SU-DHL-6 (cell line): ENCODE results near the gene HCFC1.

Experiments used
- H2AFZ ChIP-seq: fragments of 200-600 bp; sonication (generic); 2 replicates; pipeline ENCODE4 v1.6.1; 2014; ENCODE audit warnings: low read depth, mild to moderate bottlenecking, moderate library complexity, mixed read lengths, antibody characterized with exemption, low read length; ENCODE audit not compliant: severe bottlenecking
- H3F3A ChIP-seq: fragments of 200-600 bp; shearing (Covaris generic); 2 replicates; pipeline ENCODE4 v1.6.0; 2016; ENCODE audit warnings: antibody characterized with exemption, mild to moderate bottlenecking; ENCODE audit not compliant: insufficient read depth
- H3K27ac ChIP-seq: fragments of 200-600 bp; sonication (generic); 2 replicates; pipeline ENCODE4 v1.5.1; 2016; ENCODE audit warnings: low read depth, mild to moderate bottlenecking, low read length, moderate library complexity, mixed read lengths
- H3K27me3 ChIP-seq: fragments of 200-600 bp; sonication (generic), shearing (Covaris generic); 2 replicates; pipeline ENCODE4 v1.6.0; 2014; ENCODE audit warnings: mild to moderate bottlenecking, low read length
- H3K36me3 ChIP-seq: fragments of 200-600 bp; sonication (generic); 2 replicates; pipeline ENCODE4 v1.6.1; 2014; ENCODE audit warnings: mild to moderate bottlenecking, low read length, mixed read lengths
- H3K4me2 ChIP-seq: fragments of 300-600, 200-600 bp; shearing (Covaris generic), sonication (generic); 2 replicates; pipeline ENCODE4 v1.6.0; 2014; ENCODE audit warnings: low read length, low read depth, mild to moderate bottlenecking; ENCODE audit not compliant: poor library complexity, severe bottlenecking
- H3K4me3 ChIP-seq: fragments of 200-600 bp; sonication (generic); 2 replicates; pipeline ENCODE4 v1.5.1; 2014; ENCODE audit warnings: antibody characterized with exemption, low read length, mild to moderate bottlenecking, mixed read lengths; ENCODE audit not compliant: insufficient read depth, poor library complexity, severe bottlenecking
- H3K79me2 ChIP-seq: fragments of 200-600 bp; sonication (generic); 2 replicates; pipeline ENCODE4 v1.6.1; 2014; ENCODE audit warnings: mild to moderate bottlenecking, low read length, moderate library complexity; ENCODE audit not compliant: insufficient read depth
- H3K9ac ChIP-seq: fragments of 200-600 bp; sonication (generic); 2 replicates; pipeline ENCODE4 v1.7.0; 2014; ENCODE audit warnings: mild to moderate bottlenecking, low read length
- H3K9me2 ChIP-seq: fragments of 200-600 bp; sonication (generic); replicated peaks from 2 replicates; pipeline ENCODE4 v1.6.1; 2014; ENCODE audit warnings: low read length; ENCODE audit not compliant: insufficient read depth
- H3K9me3 ChIP-seq: fragments of 200-600 bp; sonication (generic); 2 replicates; pipeline ENCODE4 v1.6.1; 2014; ENCODE audit warnings: low read length, mixed read lengths; ENCODE audit not compliant: insufficient read depth
- H4K20me1 ChIP-seq: fragments of 200-600 bp; sonication (generic); 2 replicates; pipeline ENCODE4 v1.6.1; 2014; ENCODE audit warnings: low read depth, mild to moderate bottlenecking, antibody characterized with exemption, low read length, moderate library complexity, mixed read lengths
- CTCF ChIP-seq: fragments of 200-600 bp; sonication (generic); IDR thresholded peaks from one replicate; pipeline ENCODE4 v1.5.1; 2017; ENCODE audit warnings: antibody characterized with exemption, mild to moderate bottlenecking, low read length, moderate library complexity; ENCODE audit not compliant: insufficient read depth, poor library complexity, severe bottlenecking
- EZH2phosphoT487 ChIP-seq: fragments of 200-600 bp; sonication (generic), shearing (Covaris generic); conservative IDR thresholded peaks from 2 replicates; pipeline ENCODE4 v1.6.1; 2018; ENCODE audit warnings: mild to moderate bottlenecking, antibody characterized with exemption, low read length, moderate library complexity, mixed read lengths

The HCFC1 gene

GRCh38 chrX:153974003-153974725, 2.5 kb upstream of the HCFC1 start:
- Histone ChIP-seq H4K20me1 (no peaks in the 10 kb centered on the region), H3K9me3 (no peaks in the 10 kb centered on the region), H3K9me2 (no peaks in the 10 kb centered on the region), H3K27ac (no peak overlapping the region), H3K9ac (peak overlapping the region; percentile 100), H3K36me3 (no peaks in the 10 kb centered on the region), H2AFZ (no peak overlapping the region), H3K79me2 (peaks cover 23% of the 10 kb centered on the region), H3F3A (peaks cover 4% of the 10 kb centered on the region; the same call in 1 of the 2 replicates), H3K27me3 (no peaks in the 10 kb centered on the region), H3K4me3 (no peak overlapping the region), H3K4me2 (peak overlapping the region; percentile 64)
- TF ChIP-seq CTCF (no peak), EZH2phosphoT487 (no peak)

DNA sequence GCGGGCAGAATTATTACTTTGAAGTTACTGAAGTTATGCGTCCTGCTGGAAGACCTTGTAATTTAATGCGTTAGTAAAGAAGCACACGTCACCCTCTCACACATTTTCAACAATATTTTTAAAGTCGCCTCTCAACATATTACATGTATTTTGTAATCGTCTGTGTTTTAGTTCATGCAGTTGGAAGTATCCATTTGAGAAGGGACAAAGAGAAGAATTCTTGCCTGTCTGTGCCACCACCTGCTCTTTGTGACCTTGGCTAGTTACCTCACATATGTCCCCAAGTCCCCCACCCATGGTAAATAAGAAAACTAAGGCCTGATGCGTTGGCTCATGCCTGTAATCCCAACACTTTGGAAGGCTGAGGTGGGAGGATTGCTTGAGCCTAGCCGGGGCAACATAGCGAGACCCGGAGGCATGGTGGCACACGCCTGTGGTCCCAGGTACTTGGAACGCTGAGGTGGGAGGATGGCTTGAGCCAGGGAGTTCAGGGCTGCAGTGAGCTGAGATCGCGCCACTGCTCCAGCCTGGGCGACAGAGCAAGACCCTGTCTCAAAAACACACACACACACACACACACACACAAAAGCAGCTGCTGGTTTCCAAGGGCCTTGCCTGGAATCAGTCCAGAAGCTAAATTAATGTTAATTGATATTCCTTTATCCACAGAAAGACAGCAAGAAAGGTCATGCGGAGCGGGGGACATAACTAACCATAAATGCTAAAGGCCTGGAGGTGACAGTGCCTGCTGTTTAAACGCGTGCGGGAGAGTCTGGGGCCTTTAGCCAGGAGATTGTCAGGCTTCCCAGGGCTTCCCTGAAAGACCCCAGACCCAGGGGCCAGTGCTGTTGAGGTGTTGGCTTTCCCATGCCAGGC, 1.7 kb upstream of the HCFC1 start:
- Histone ChIP-seq H3K36me3 (0 out of 2 replicates have a peak, but pooled peaks cover 1% of the 10 kb centered on the region), H3K27ac (peak overlapping the region; percentile 99), H2AFZ (peak overlapping the region; percentile 9), H3F3A (peaks cover 4% of the 10 kb centered on the region; the same call in 1 of the 2 replicates), H3K9me2 (no peaks in the 10 kb centered on the region), H3K9ac (peak overlapping the region; percentile 100), H3K4me3 (peak overlapping the region; percentile 49), H4K20me1 (peaks cover 3% of the 10 kb centered on the region; the same call in 1 of the 2 replicates), H3K4me2 (peak overlapping the region; percentile 64), H3K9me3 (no peaks in the 10 kb centered on the region), H3K79me2 (peaks cover 31% of the 10 kb centered on the region), H3K27me3 (no peaks in the 10 kb centered on the region)
- TF ChIP-seq EZH2phosphoT487 = no peak
- TF ChIP-seq CTCF = no peak

DNA sequence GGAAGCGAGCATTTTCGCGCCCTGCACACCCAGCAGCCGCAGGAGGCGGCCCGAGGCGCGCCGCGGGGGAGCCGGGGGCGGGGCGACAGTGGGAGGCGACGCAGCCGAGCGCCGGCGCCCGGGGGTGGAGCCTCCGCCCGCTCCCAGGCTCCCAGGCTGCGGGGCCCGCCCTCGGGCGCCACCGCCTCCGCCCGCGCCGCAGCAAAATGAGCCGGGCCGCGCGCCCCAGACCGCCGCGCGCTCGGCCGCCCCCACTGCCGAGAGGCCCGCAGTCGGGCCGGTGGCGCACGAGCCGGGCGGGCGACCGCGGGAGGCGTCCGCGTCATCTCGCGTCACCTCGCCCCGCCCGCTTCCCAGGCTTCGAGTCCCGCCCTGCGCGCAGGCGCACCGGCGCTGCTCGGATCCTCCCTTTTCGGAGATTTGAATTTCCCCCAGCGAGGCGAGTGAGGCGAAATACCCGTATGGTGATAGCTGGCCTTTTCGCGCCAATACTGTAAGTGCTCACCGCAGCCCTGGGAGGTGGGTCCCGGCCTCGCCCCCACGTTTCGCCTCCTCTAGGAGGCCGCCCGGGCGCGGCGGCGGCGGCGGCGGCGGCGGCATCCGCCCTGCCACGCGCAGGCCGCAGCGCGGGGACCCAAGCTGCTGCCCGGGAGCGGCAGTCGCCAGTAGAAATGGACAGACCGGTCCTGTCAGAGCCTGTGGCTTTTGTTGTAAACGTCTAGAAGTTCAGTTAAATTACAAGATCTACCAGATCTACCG, 929 bp upstream of the HCFC1 start, which contains the start of gene TMEM187:
TMEM187 (plus strand) TSS at position 387 of the 759 bp plus-strand sequence. CDS start 9,309 bp downstream, outside the sequence.
- peak within 1 kb of the TSS; percentile 100 for H3K9ac ChIP-seq
- peak within 1 kb of the TSS; percentile 99 for H3K27ac ChIP-seq
- no peak for TF ChIP-seq CTCF
- no peak for TF ChIP-seq EZH2phosphoT487
- peaks cover 39% of the 10 kb centered on the region for H3K79me2 ChIP-seq
- no peaks in the 10 kb centered on the region for H3K27me3 ChIP-seq
- H3F3A ChIP-seq = peaks cover 4% of the 10 kb centered on the region; the same call in 1 of the 2 replicates
- H3K4me3 ChIP-seq = peak within 1 kb of the TSS; percentile 96
- peaks cover 9% of the 10 kb centered on the region; the same call in 1 of the 2 replicates for H4K20me1 ChIP-seq
- 0 out of 2 replicates have a peak, but pooled peaks cover 4% of the 10 kb centered on the region for H3K36me3 ChIP-seq
- no peaks in the 10 kb centered on the region for H3K9me3 ChIP-seq
- H2AFZ ChIP-seq = peak within 1 kb of the TSS; percentile 9
- no peaks in the 10 kb centered on the region for H3K9me2 ChIP-seq
- H3K4me2 ChIP-seq = peak within 1 kb of the TSS; percentile 96
